Transverse colon (tissue), 4 donors: ENCODE measurements around the gene MYOM1. TPM values are rescaled to one million over a fixed set of nuclear protein-coding genes. Genes with fewer than 3 reads are reported as not detected.
"Not testable (repeated sequence)": the region's sequence is repeated elsewhere in the genome, so short reads cannot be mapped to it uniquely, and the experiment has no call there.

Experiments
- DNase-seq: peaks from one replicate; pipeline ENCODE4 v3.0.0-alpha.2; 2019
- H3K27ac ChIP-seq, 4 donors: fragments of 200-600 bp; sonication (generic); 2 replicates each; pipeline ENCODE4 v1.5.1; 2016 to 2018; ENCODE audit warnings: inconsistent platforms in 4 of 4
- H3K27me3 ChIP-seq: fragments of 200-600 bp; sonication (generic); 2 replicates; pipeline ENCODE4 v1.5.1; 2017; ENCODE audit warnings: inconsistent platforms
- H3K36me3 ChIP-seq, 4 donors: fragments of 200-600 bp; sonication (generic); 2 replicates each; pipeline ENCODE4 v1.5.1; 2017 to 2019; ENCODE audit warnings: inconsistent platforms in 4 of 4
- H3K4me1 ChIP-seq, 4 donors: fragments of 200-600 bp; sonication (generic); 2 replicates each; pipeline ENCODE4 v1.5.1; 2017 to 2020; ENCODE audit warnings: inconsistent platforms in 4 of 4
- H3K4me3 ChIP-seq, 4 donors: fragments of 200-600 bp; sonication (generic); 1 replicate in 1 of 4; 2 replicates in 3 of 4; pipeline versions ENCODE4 v1.5.1 to v1.6.1; 2017 to 2019; ENCODE audit warnings: inconsistent platforms in 4 of 4
- H3K9me3 ChIP-seq, 2 donors: fragments of 200-600 bp; sonication (generic); 2 replicates each; pipeline ENCODE4 v1.5.1; 2017 to 2019; ENCODE audit warnings: inconsistent platforms in 2 of 2
- EP300 ChIP-seq: sonication (generic); formaldehyde crosslinking; IDR thresholded peaks from one replicate; pipeline ENCODE4 v1.6.1; 2017; ENCODE audit warnings: antibody characterized with exemption, low read depth
- POLR2A ChIP-seq: fragments of 450-650 bp; IDR thresholded peaks from one replicate; pipeline ENCODE4 v1.6.1; 2016; ENCODE audit warnings: antibody characterized with exemption, mild to moderate bottlenecking, moderate library complexity
- POLR2AphosphoS5 ChIP-seq, 3 donors: sonication (generic); formaldehyde crosslinking; IDR thresholded peaks; one replicate each; pipeline ENCODE4 v1.6.1; 2016; ENCODE audit warnings: antibody characterized with exemption in 3 of 3
- WGBS, 2 donors: methylation state at CpG; one replicate each; pipeline ENCODE4 v1.1.5; 2018; ENCODE audit warnings: low coverage in 1 of 2; 5-methylcytosine and 5-hydroxymethylcytosine counted together
- in situ Hi-C, 4 donors: fragments of 200-750 bp; cut with MboI; loops; one replicate each; pipeline versions ENCODE4 v1.15.0 to v1.15.1; 2017; ENCODE audit warnings: low sequenced_read_pairs in 3 of 4, low pct_ligation_motif_present in 1 of 4, low pct_unique_long_range_greater_than_20kb in 1 of 4
- intact Hi-C: fragments of 100-400 bp; cut with DNase I; formaldehyde crosslinking; loops from one replicate; pipeline ENCODE4 v1.15.1; 2023; ENCODE audit warnings: low total_unique reads
- total RNA-seq, 4 donors: library from RNA; depleted of rRNA; stranded (reverse); fragments of >200 nt; gene quantifications; one replicate each; pipeline ENCODE4 v1.1.0, GENCODE V29; 2016
- TF ChIP-seq, protein P1 (sequence below), 5 experiments: fragments of 200-600 bp in 3 of 5; fragments of 450-650 bp in 2 of 5; sonication (generic) in 3 of 5; IDR thresholded peaks; 1 replicate in 2 of 5; 2 replicates in 3 of 5; pipeline ENCODE4 v1.5.1; 2016 to 2017; ENCODE audit warnings: antibody characterized with exemption in 5 of 5, inconsistent platforms in 3 of 5, mild to moderate bottlenecking in 2 of 5, moderate library complexity in 1 of 5

The MYOM1 gene
- total RNA-seq, 4 donors from 2014 or later = 6.0 to 30.4 (median 7.7) TPM

DNA sequence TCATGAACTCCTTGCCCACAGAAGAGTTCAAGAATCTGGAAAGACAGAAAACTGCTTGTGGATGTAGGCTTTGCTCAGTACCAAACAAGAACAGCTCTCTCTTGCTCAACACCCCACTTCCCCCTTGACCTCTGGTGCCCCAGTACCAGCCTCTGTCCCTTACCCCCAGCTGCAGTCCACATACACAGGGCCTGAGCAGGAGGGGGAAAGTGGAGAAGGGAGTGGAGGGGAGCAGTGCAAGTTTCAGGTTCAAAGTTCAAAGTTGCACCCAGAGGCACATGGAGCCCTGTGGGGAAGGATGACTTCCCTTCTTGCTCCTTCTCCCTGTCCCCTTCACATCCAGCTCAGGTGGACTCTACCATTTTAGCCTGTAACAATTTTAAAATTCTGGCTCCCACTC is 145.7 kb downstream of the MYOM1 start:
- Histone ChIP-seq H3K27me3 (no peaks in the 10 kb centered on the region), H3K9me3 (no peaks in the 10 kb centered on the region), H3K36me3 (no peaks in the 10 kb centered on the region), H3K27ac (no peak overlapping the region), H3K4me1 (peaks cover 0 to 8% (median 0%) of the 10 kb centered on the region in 4 donors), H3K4me3 (no peak overlapping the region)
- DNase-seq = peak; percentile 31
- TF ChIP-seq POLR2A (no peak), POLR2AphosphoS5 (IDR thresholded peaks at IDR 0.05) (no peak), EP300 (no peak)
- TF ChIP-seq, protein P1, sequence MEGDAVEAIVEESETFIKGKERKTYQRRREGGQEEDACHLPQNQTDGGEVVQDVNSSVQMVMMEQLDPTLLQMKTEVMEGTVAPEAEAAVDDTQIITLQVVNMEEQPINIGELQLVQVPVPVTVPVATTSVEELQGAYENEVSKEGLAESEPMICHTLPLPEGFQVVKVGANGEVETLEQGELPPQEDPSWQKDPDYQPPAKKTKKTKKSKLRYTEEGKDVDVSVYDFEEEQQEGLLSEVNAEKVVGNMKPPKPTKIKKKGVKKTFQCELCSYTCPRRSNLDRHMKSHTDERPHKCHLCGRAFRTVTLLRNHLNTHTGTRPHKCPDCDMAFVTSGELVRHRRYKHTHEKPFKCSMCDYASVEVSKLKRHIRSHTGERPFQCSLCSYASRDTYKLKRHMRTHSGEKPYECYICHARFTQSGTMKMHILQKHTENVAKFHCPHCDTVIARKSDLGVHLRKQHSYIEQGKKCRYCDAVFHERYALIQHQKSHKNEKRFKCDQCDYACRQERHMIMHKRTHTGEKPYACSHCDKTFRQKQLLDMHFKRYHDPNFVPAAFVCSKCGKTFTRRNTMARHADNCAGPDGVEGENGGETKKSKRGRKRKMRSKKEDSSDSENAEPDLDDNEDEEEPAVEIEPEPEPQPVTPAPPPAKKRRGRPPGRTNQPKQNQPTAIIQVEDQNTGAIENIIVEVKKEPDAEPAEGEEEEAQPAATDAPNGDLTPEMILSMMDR (IDR thresholded peaks at IDR 0.05) = no peak
- in situ Hi-C loops (loop anchor here in 2 of 4 donors (25.0 kb wide), 1 partner anchor 137 kb away; no protein-coding TSS in a partner anchor), intact Hi-C loops (no loop called here)

DNA sequence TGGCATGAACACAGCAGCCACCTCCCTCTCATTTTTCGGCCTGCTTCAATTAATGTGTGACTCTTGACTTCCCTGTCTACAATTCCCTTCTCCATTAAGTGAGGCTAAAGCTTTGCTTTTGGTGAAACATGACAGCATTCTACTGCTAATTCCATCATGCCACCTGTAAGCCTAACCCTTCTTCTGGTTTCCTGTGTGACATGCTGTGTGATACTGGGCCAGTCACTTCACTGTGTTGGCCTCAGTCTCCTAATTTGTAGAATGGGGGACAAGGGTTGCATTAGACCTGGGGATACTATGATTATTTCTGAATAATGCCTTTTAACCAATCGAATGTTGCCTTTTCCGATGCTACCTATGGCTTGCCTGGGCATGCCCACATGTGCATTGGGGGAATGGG is 146.4 kb downstream of the MYOM1 start:
- H3K9me3 ChIP-seq, intact Hi-C loops, DNase-seq, H3K27ac ChIP-seq, H3K27me3 ChIP-seq, H3K4me1 ChIP-seq, H3K36me3 ChIP-seq, H3K4me3 ChIP-seq: not testable (repeated sequence)
- 86 to 88% methylated on average over 1 to 3 of the region's 3 CpGs for WGBS, 2 donors
- in situ Hi-C loops = loop anchor here in 2 of 4 donors (25.0 kb wide), 1 partner anchor 136 kb away; no protein-coding TSS in a partner anchor

DNA sequence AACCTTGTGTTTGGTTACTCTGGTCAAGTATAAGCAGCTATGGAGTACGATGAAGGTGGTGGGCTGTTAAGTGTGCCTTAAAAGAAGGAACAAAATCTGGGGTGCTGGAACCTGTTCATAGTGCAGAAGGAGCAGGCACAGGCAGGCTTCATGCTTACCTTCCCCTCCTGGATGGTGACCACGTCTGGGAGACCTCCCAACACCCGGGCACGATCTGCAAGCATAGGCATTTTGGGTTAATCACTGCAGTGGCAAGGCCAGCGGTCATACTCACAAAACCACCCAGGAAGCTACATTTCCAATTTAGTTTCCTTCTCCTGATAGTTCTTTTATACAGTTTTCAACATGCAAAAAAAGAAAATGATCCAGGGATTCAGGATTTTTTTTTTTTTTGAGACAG is 148.1 kb downstream of the MYOM1 start:
- Histone ChIP-seq H3K27me3 (no peaks in the 10 kb centered on the region), H3K9me3 (no peaks in the 10 kb centered on the region), H3K36me3 (no peaks in the 10 kb centered on the region), H3K4me3 (no peak overlapping the region), H3K27ac (no peak overlapping the region), H3K4me1 (peaks cover 0 to 13% (median 0%) of the 10 kb centered on the region in 4 donors)
- WGBS, 2 donors = 92 to 100% methylated on average over 1 to 5 of the region's 5 CpGs
- TF ChIP-seq POLR2A (no peak), POLR2AphosphoS5 (IDR thresholded peaks at IDR 0.05) (no peak), EP300 (no peak)
- TF ChIP-seq, protein P1 (IDR thresholded peaks at IDR 0.05) = no peak
- in situ Hi-C loops = loop anchor here in 2 of 4 donors (25.0 kb wide), 1 partner anchor 134 kb away; no protein-coding TSS in a partner anchor
- intact Hi-C loops = no loop called here
- DNase-seq = no peak

DNA sequence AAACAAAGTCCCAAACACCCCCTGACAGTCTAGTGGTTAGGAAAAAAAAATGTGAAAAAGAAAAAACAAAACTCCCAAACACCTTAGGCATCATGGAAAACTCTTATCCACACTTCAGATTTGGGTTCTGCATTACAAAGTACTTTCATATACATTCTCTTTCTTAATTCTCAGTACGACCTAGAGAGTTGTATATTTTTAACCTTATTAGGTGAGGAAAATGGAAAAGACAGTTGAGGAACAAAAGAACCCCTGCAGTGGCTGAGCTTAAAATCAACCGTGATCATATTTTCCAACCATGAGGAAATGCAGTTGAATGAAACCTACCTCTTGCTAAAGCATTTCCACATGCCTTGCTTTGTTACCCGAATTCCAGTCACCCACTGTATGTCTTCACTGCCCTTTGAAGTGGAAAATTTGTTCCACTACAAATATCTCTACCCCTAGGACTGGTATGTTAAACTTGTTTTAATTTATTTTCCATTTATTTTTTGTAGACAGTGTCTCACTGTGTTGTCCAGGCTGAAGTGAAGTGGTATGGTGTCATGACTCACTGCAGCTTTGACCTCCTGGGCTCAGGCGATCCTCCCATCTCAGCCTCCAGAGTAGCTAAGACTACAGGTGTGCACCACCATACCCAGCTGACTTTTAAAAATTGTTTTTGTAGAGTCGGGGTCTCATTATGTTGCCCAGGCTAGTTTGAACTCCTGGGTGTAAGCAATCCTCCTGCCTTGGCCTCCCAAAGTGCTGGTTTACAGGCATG is 149.9 kb downstream of the MYOM1 start:
- no peaks in the 10 kb centered on the region for H3K9me3 ChIP-seq
- in situ Hi-C loops = loop anchor here in 2 of 4 donors (25.0 kb wide), 1 partner anchor 133 kb away; no protein-coding TSS in a partner anchor
- intact Hi-C loops = no loop called here
- TF ChIP-seq EP300 = no peak
- TF ChIP-seq, protein P1 (IDR thresholded peaks at IDR 0.05) = no peak
- TF ChIP-seq POLR2AphosphoS5 (IDR thresholded peaks at IDR 0.05) = no peak
- no peak for TF ChIP-seq POLR2A
- no peak for DNase-seq
- no peak overlapping the region for H3K27ac ChIP-seq
- H3K27me3 ChIP-seq = no peaks in the 10 kb centered on the region
- H3K4me3 ChIP-seq = no peak overlapping the region
- WGBS, 2 donors = 73 to 96% methylated on average over 2 to 5 of the region's 5 CpGs
- H3K4me1 ChIP-seq = peaks cover 0 to 13% (median 0%) of the 10 kb centered on the region in 4 donors
- no peaks in the 10 kb centered on the region for H3K36me3 ChIP-seq
